K562 (cell line): ENCODE measurements around the gene CCDC15. TPM values are rescaled to one million over a fixed set of nuclear protein-coding genes. Genes with fewer than 3 reads are reported as not detected.

ENCODE experiments used
- ATAC-seq: fragments of 200-7000 bp; cut with Tn5 transposase; 3 replicates; pipeline ENCODE4 v1.9.1; 2020; ENCODE audit warnings: moderate library complexity
- BruUV-seq: library from RNA; stranded (reverse); fragments of 400-500 nt; replicated peaks from 2 replicates; lab custom pipeline; 2021; lab: Mats Ljungman, UMichigan
- CTCF ChIA-PET: fragments of 300-600 bp; formaldehyde crosslinking; extraction: SDS; loops from one replicate; lab custom pipeline; 2021; ENCODE audit warnings: low intra/inter-chr PET ratio; lab: Yijun Ruan, JAX
- POLR2A ChIA-PET: fragments of 300-600, 350-650 bp; sonication (Branson Sonifier 250); formaldehyde crosslinking; extraction: SDS; loops from one replicate; lab custom pipeline; 2021; ENCODE audit warnings: antibody characterized with exemption, inconsistent platforms; lab: Yijun Ruan, JAX
- DNase-seq, 4 experiments: peaks; one replicate each; pipeline versions ENCODE4 v3.0.0 to v3.0.0-alpha.2; 2011 to 2018; ENCODE audit warnings: low spot score in 3 of 4, mixed read lengths in 3 of 4; ENCODE audit errors: extremely low read depth in 1 of 4
- FAIRE-seq: peaks from 2 replicates; lab custom pipeline; 2011; peaks lifted over from hg19 to GRCh38; lab: Jason Lieb, UNC
- H2AFZ ChIP-seq: 2 replicates; pipeline ENCODE4 v1.6.0; 2011; ENCODE audit warnings: low read depth, low read length, control low read depth, inconsistent platforms
- H3K27ac ChIP-seq: fragments of 200-600 bp; 3 replicates; pipeline ENCODE4 v1.8.0; 2011; ENCODE audit warnings: low read depth, mild to moderate bottlenecking, control low read depth, inconsistent platforms, low read length, moderate library complexity, mixed read lengths; ENCODE audit errors: extremely low read depth
- H3K27me3 ChIP-seq, 2 experiments: fragments of 300-600 bp in 1 of 2; 2 replicates in 1 of 2; 3 replicates in 1 of 2; pipeline versions ENCODE4 v1.6.0 to v1.8.0; 2011; ENCODE audit warnings: inconsistent platforms in 2 of 2, low read length in 2 of 2, mild to moderate bottlenecking in 1 of 2, mixed read lengths in 1 of 2, moderate library complexity in 1 of 2; ENCODE audit not compliant: control insufficient read depth in 2 of 2, insufficient read depth in 2 of 2
- H3K36me3 ChIP-seq: fragments of 300-600 bp; 3 replicates; pipeline ENCODE4 v1.8.0; 2011; ENCODE audit warnings: mild to moderate bottlenecking, low read length, inconsistent platforms; ENCODE audit not compliant: control insufficient read depth, insufficient read depth
- H3K4me1 ChIP-seq, 2 experiments: fragments of 200-600 bp in 1 of 2; replicated peaks in 1 of 2; 2 replicates in 1 of 2; 3 replicates in 1 of 2; pipeline versions ENCODE4 v1.5.1 to v1.8.0; 2011; ENCODE audit warnings: inconsistent platforms in 2 of 2, low read length in 2 of 2, mild to moderate bottlenecking in 1 of 2, mixed read lengths in 1 of 2, moderate library complexity in 1 of 2; ENCODE audit not compliant: control insufficient read depth in 2 of 2, insufficient read depth in 2 of 2
- H3K4me2 ChIP-seq: 2 replicates; pipeline ENCODE4 v1.6.1; 2011; ENCODE audit warnings: low read length, control low read depth, inconsistent platforms, mixed read lengths; ENCODE audit not compliant: insufficient read depth
- H3K4me3 ChIP-seq: fragments of 200-600 bp; sonication (generic), shearing (Covaris generic); 2 replicates; pipeline ENCODE4 v1.5.1; 2016; ENCODE audit warnings: control low read depth, inconsistent platforms
- H3K79me2 ChIP-seq: fragments of 200-600 bp; 3 replicates; pipeline ENCODE4 v1.8.0; 2011; ENCODE audit warnings: low read length, inconsistent platforms; ENCODE audit not compliant: control insufficient read depth, insufficient read depth
- H3K9ac ChIP-seq, 2 experiments: 2 replicates each; pipeline versions ENCODE4 v1.6.0 to v1.6.1; 2011; ENCODE audit warnings: low read depth in 2 of 2, low read length in 2 of 2, control low read depth in 1 of 2, inconsistent platforms in 1 of 2, mild to moderate bottlenecking in 1 of 2, mixed read lengths in 1 of 2; ENCODE audit not compliant: insufficient read depth in 1 of 2
- H3K9me1 ChIP-seq: one replicate; pipeline ENCODE4 v1.6.0; 2011; ENCODE audit warnings: inconsistent platforms, mild to moderate bottlenecking, low read length, moderate library complexity; ENCODE audit not compliant: control insufficient read depth, insufficient read depth
- H3K9me3 ChIP-seq: replicated peaks from 2 replicates; pipeline ENCODE4 v1.5.1; 2011; ENCODE audit warnings: low read depth, low read length, inconsistent platforms; ENCODE audit not compliant: control insufficient read depth, insufficient read depth
- H4K20me1 ChIP-seq: replicated peaks from 2 replicates; pipeline ENCODE4 v1.6.1; 2011; ENCODE audit warnings: low read length, inconsistent platforms, mixed read lengths; ENCODE audit not compliant: control insufficient read depth, insufficient read depth
- ARID4B ChIP-seq: sonication (generic); formaldehyde crosslinking; IDR thresholded peaks from 2 replicates; pipeline ENCODE4 v1.8.0; 2022; ENCODE audit warnings: mild to moderate bottlenecking, missing genetic modification reagents
- BRCA1 ChIP-seq, 2 experiments: fragments of 450-650 bp in 1 of 2; sonication (generic) in 1 of 2; formaldehyde crosslinking in 1 of 2; IDR thresholded peaks; 2 replicates each; pipeline versions ENCODE4 v1.5.0 to v1.6.1; 2017 to 2020; ENCODE audit warnings: mild to moderate bottlenecking in 1 of 2, missing genetic modification reagents in 1 of 2
- CC2D1A ChIP-seq: fragments of 450-650 bp; IDR thresholded peaks from 2 replicates; pipeline ENCODE4 v1.6.1; 2017; ENCODE audit warnings: mild to moderate bottlenecking
- EGR1 ChIP-seq: fragments of 450-650 bp; conservative IDR thresholded peaks from 2 replicates; pipeline ENCODE4 v1.6.1; 2017; ENCODE audit warnings: mild to moderate bottlenecking
- HNRNPUL1 ChIP-seq: fragments of 200-400 bp; formaldehyde crosslinking; IDR thresholded peaks from 2 replicates; pipeline ENCODE4 v1.6.1; 2017; ENCODE audit warnings: low read length
- PTRF ChIP-seq: fragments of 450-650 bp; IDR thresholded peaks from 2 replicates; pipeline ENCODE4 v1.6.1; 2016; ENCODE audit warnings: mild to moderate bottlenecking, missing genetic modification characterization, missing compliant biosample characterization
- TAF7 ChIP-seq: fragments of 450-650 bp; IDR thresholded peaks from 2 replicates; pipeline ENCODE4 v1.6.1; 2016; ENCODE audit warnings: missing genetic modification characterization, missing compliant biosample characterization
- ZC3H4 ChIP-seq: sonication (generic); formaldehyde crosslinking; IDR thresholded peaks from 2 replicates; pipeline ENCODE4 v1.9.0; 2021; ENCODE audit warnings: missing genetic modification reagents, borderline replicate concordance
- WGBS: fragments of 100-300 bp; shearing (Covaris generic); methylation state at CpG from one replicate; pipeline ENCODE4 v1.1.6; 2016; ENCODE audit warnings: low coverage, mixed read lengths; ENCODE audit not compliant: insufficient coverage; ENCODE audit errors: missing lambda C conversion rate; 5-methylcytosine and 5-hydroxymethylcytosine counted together
- in situ Hi-C: fragments of 300-500 bp; cut with MboI; formaldehyde crosslinking; loops from 4 replicates; pipeline ENCODE4 v1.15.0; 2018; ENCODE audit warnings: inconsistent platforms, mixed read lengths
- intact Hi-C: fragments of 100-400 bp; cut with micrococcal nuclease; formaldehyde crosslinking; loops from 2 replicates; pipeline ENCODE4 v1.14.2; 2022
- polyA plus RNA-seq, 8 experiments: library from polyadenylated mRNA; depleted of rRNA in 4 of 8; stranded (reverse) in 5 of 8; unstranded in 3 of 8; fragments of >200 nt; fragmentation: Nextera tagmentation in 2 of 8; fragmentation: Illumina TruSeq in 1 of 8; extraction: Ambion mirVana in 2 of 8; extraction: Trizol in 1 of 8; gene quantifications; 2 replicates each; pipeline versions ENCODE4 v1.2.1 to v1.2.3, GENCODE V29; 2011 to 2014; ENCODE audit warnings: inconsistent platforms in 1 of 8, missing spikeins in 1 of 8
- total RNA-seq, 7 experiments: library from RNA; depleted of rRNA in 6 of 7; stranded (reverse); fragments of >200 nt in 6 of 7; fragmentation: Illumina TruSeq in 2 of 7; extraction: Trizol in 2 of 7; gene quantifications; 2 replicates each; pipeline versions ENCODE4 v1.2.1 to v1.2.3, GENCODE V29; 2011 to 2021; ENCODE audit warnings: low replicate concordance in 1 of 7
- TF ChIP-seq, protein P1 (sequence below): sonication (generic); formaldehyde crosslinking; IDR thresholded peaks from 2 replicates; pipeline ENCODE4 v1.4.0; 2020; ENCODE audit warnings: mild to moderate bottlenecking, missing genetic modification reagents
- TF ChIP-seq, protein P2 (sequence below): IDR thresholded peaks from 2 replicates; pipeline ENCODE4 v1.6.1; 2014; ENCODE audit warnings: antibody characterized with exemption

CCDC15 gene
- total and polyA plus RNA-seq, 9 of the 15 experiments (the other 6 are each of a cell fraction or from before 2014, with no cell fraction given) = 1.9 to 9.2 (median 3.9) TPM

DNA sequence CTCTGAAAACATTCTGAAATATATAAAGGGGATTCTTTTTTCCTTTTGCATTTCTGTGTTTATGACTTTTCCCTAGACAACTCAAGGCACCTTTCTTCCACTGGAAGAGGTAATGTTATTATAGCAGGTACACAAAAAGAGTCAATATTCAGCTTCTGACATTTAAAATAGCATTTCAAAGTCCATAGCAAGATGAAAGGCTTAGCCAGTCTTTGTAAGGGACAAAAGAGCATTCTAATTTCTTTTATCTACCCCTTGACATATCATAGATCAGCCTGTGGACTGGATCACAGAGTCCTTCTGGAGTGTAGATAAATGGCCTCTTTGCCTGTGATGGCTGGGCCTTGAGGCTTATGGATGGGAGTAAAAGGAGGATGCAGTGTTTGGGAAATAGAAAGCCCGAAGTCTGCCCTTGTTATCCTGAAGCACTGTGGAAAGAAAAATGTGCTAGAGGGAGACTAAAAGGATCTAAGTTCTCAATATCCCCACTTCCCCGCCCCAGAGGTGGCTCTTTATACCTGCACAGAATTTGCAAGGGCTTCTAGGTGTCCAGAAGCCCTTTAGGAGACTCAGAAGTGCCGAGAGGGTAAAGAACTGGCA is 16.6 kb upstream of the CCDC15 start:
- Histone ChIP-seq H3K27ac (no peak overlapping the region), H3K9ac (no peak overlapping the region), H3K79me2 (no peaks in the 10 kb centered on the region), H3K4me1 (no peaks in the 10 kb centered on the region), H3K36me3 (no peaks in the 10 kb centered on the region), H4K20me1 (no peaks in the 10 kb centered on the region), H2AFZ (no peak overlapping the region), H3K9me3 (no peaks in the 10 kb centered on the region), H3K9me1 (no peaks in the 10 kb centered on the region), H3K4me2 (no peak overlapping the region), H3K4me3 (no peak overlapping the region), H3K27me3 (peaks cover 23 to 34% of the 10 kb centered on the region in 2 experiments; a peak in 4 of 5 replicates)
- ATAC-seq = no peak
- POLR2A ChIA-PET = interaction anchor here (0.6 kb wide), 1 partner anchor 334 kb away, joined by 4 read pairs; no protein-coding TSS in a partner anchor
- WGBS = 0% methylated on average over 3 of the region's 3 CpGs
- BruUV-seq = no TSS peak
- in situ Hi-C loops (no loop called here), intact Hi-C loops (no loop called here)
- FAIRE-seq = no peak
- DNase-seq = no peak
- CTCF ChIA-PET = no interaction called here
- TF ChIP-seq TAF7 (tag) (no peak), EGR1 (no peak), PTRF (tag) (no peak), BRCA1 (IDR thresholded peaks at IDR 0.05) (no peak), BRCA1 (CRISPR knock-in tag; IDR thresholded peaks at IDR 0.05) (no peak), HNRNPUL1 (no peak), ARID4B (CRISPR knock-in tag) (no peak), ZC3H4 (no peak), CC2D1A (no peak)
- TF ChIP-seq, protein P1, sequence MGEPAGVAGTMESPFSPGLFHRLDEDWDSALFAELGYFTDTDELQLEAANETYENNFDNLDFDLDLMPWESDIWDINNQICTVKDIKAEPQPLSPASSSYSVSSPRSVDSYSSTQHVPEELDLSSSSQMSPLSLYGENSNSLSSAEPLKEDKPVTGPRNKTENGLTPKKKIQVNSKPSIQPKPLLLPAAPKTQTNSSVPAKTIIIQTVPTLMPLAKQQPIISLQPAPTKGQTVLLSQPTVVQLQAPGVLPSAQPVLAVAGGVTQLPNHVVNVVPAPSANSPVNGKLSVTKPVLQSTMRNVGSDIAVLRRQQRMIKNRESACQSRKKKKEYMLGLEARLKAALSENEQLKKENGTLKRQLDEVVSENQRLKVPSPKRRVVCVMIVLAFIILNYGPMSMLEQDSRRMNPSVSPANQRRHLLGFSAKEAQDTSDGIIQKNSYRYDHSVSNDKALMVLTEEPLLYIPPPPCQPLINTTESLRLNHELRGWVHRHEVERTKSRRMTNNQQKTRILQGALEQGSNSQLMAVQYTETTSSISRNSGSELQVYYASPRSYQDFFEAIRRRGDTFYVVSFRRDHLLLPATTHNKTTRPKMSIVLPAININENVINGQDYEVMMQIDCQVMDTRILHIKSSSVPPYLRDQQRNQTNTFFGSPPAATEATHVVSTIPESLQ = no peak
- TF ChIP-seq, protein P2, sequence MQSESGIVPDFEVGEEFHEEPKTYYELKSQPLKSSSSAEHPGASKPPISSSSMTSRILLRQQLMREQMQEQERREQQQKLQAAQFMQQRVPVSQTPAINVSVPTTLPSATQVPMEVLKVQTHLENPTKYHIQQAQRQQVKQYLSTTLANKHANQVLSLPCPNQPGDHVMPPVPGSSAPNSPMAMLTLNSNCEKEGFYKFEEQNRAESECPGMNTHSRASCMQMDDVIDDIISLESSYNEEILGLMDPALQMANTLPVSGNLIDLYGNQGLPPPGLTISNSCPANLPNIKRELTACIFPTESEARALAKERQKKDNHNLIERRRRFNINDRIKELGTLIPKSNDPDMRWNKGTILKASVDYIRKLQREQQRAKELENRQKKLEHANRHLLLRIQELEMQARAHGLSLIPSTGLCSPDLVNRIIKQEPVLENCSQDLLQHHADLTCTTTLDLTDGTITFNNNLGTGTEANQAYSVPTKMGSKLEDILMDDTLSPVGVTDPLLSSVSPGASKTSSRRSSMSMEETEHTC = no peak
